ENCODE measurements around the gene GGA1. TPM values are rescaled to one million over a fixed set of nuclear protein-coding genes. Genes with fewer than 3 reads are reported as not detected.

GGA1 gene
- polyA plus RNA-seq, 1 experiment: 34.6 TPM

GRCh38 chr22:37672206-37672919 lies 63.7 kb downstream of the GGA1 start:
- DNase-seq (ENCODE audit: low read depth): no peak
- Histone ChIP-seq H3K27me3 (ENCODE audit: control insufficient read depth, insufficient read depth, low read length) (no peaks in the 10 kb centered on the region), H3K4me3 (ENCODE audit: low read depth, low read length) (no peak overlapping the region), H3K36me3 (ENCODE audit: control insufficient read depth, insufficient read depth, low read length) (peaks cover 1% of the 10 kb centered on the region; the same call in 1 of the 2 replicates)
- ChIA-PET POLR2A (no interaction called here), CTCF (interaction anchor here (3.2 to 15.5 kb wide), 2 partner anchors 9 to 28 kb away, joined by 13 to 265 read pairs; partner anchors contain the start of gene SH3BP1)
- TF ChIP-seq CTCF (IDR thresholded peaks at IDR 0.05; ENCODE audit: insufficient read depth, low read depth, low read length): no peak

- CTCF ChIA-PET: interaction anchor here (15.5 kb wide), 1 partner anchor 28 kb away, joined by 265 read pairs; the partner anchor contains the start of gene SH3BP1
- DNase-seq (ENCODE audit: low read depth): no peak
Measured at GRCh38 chr22:37672920-37673455, 64.4 kb downstream of the GGA1 start.

GRCh38 chr22:37674248-37674647 lies 65.6 kb downstream of the GGA1 start:
- Histone ChIP-seq H3K27me3 (ENCODE audit: control insufficient read depth, insufficient read depth, low read length) (no peaks in the 10 kb centered on the region), H3K4me3 (ENCODE audit: low read depth, low read length) (no peak overlapping the region), H3K36me3 (ENCODE audit: control insufficient read depth, insufficient read depth, low read length) (peaks cover 9% of the 10 kb centered on the region)
- POLR2A ChIA-PET: interaction anchor here (1.9 to 2.1 kb wide), 3 partner anchors 13 to 31 kb away, joined by 6 to 16 read pairs (median 10); partner anchors contain the start of gene PDXP
- CTCF ChIA-PET: interaction anchor here (1.4 to 15.5 kb wide), 4 partner anchors 16 to 118 kb away, joined by 5 to 265 read pairs (median 6); partner anchors contain the start of genes PDXP and SH3BP1
- no peak for TF ChIP-seq CTCF (IDR thresholded peaks at IDR 0.05; ENCODE audit: insufficient read depth, low read depth, low read length)
- DNase-seq (ENCODE audit: low read depth): no peak

More at GRCh38 chr22:37672920-37673455, 64.4 kb downstream of the GGA1 start:
- no peak for TF ChIP-seq CTCF (IDR thresholded peaks at IDR 0.05; ENCODE audit: insufficient read depth, low read depth, low read length)
- Histone ChIP-seq H3K27me3 (ENCODE audit: control insufficient read depth, insufficient read depth, low read length) (no peaks in the 10 kb centered on the region), H3K36me3 (ENCODE audit: control insufficient read depth, insufficient read depth, low read length) (peaks cover 3% of the 10 kb centered on the region), H3K4me3 (ENCODE audit: low read depth, low read length) (no peak overlapping the region)
- POLR2A ChIA-PET: no interaction called here

GRCh38 chr22:37674951-37675929 lies 66.6 kb downstream of the GGA1 start, which contains the start of gene LGALS1:
LGALS1 (plus strand) TSS chr22:37675636; CDS start chr22:37675703, 67 bp downstream.
- Histone ChIP-seq H3K4me3 (ENCODE audit: low read depth, low read length) (peak within 1 kb of the TSS; percentile 93), H3K36me3 (ENCODE audit: control insufficient read depth, insufficient read depth, low read length) (peaks cover 17% of the 10 kb centered on the region), H3K27me3 (ENCODE audit: control insufficient read depth, insufficient read depth, low read length) (no peaks in the 10 kb centered on the region)
- DNase-seq (ENCODE audit: low read depth): peak; percentile 85
- POLR2A ChIA-PET: interaction anchor here (0.6 to 2.1 kb wide), 6 partner anchors 14 to 132 kb away, joined by 6 to 16 read pairs (median 11); partner anchors contain the start of genes GCAT, GGA1 and PDXP
- peak; percentile 36 for TF ChIP-seq CTCF (IDR thresholded peaks at IDR 0.05; ENCODE audit: insufficient read depth, low read depth, low read length)
- CTCF ChIA-PET: interaction anchor here (1.0 to 15.5 kb wide), 8 partner anchors 14 to 117 kb away, joined by 3 to 265 read pairs (median 5); partner anchors contain the start of genes PDXP and SH3BP1

All from BJ (cell line).